GM19452 (cell line): ENCODE data around the gene METTL21A.
A peak's percentile ranks its signal among the peaks of the same experiment; 100 is the strongest.

Experiments
- ATAC-seq: cut with Tn5 transposase; IDR thresholded peaks from one replicate; pipeline ENCODE4 v1.9.1; 2021; ENCODE audit not compliant: unreplicated experiment

Gene METTL21A

GRCh38 chr2:207624185-207625013 lies 795 bp downstream of the METTL21A start:
- peak; percentile 39 for ATAC-seq

GRCh38 chr2:207621501-207622039 lies 3.6 kb downstream of the METTL21A start:
- ATAC-seq = no peak

DNA sequence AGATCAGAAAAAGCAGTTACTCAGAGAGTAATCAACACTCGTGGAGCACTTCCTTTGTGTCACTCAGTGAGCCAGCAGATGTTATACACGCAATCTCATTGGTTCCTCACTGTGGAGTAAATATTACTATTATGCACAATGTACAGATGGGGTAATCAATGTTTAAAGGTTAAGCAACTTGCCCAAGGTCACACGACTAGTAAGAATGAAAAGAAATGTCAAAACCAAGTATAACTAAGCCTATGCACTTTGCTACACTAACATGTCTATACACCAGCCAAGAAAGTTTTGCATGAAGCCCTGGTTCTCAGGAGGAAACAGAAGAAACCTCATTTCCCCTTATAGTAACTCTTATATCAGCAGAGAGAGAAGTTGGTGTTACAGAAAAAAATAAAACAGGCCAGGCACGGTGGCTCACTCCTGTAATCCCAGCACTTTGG lies 5.4 kb downstream of the METTL21A start:
- ATAC-seq = peak; percentile 42

GRCh38 chr2:207617011-207617671 lies 8.1 kb downstream of the METTL21A start:
- no peak for ATAC-seq

DNA sequence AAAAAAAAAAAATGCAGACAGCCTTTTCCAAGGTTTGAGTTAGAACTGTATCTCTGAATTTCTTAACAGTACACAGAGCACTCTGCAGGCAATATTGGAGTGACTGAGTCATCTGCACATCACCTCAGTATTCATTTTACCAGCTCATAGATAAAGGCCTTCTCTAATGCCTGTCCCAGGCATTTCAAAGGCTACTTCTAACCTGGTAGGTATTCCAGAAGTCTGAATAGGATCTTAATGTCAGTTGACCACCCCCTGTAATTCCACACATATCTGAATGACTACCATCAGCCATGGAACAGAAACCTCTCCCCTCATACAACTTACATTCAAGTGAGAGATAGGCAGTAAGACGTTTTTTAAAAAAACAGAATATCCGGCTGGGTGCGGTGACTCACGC lies 9.0 kb downstream of the METTL21A start:
- no peak for ATAC-seq

DNA sequence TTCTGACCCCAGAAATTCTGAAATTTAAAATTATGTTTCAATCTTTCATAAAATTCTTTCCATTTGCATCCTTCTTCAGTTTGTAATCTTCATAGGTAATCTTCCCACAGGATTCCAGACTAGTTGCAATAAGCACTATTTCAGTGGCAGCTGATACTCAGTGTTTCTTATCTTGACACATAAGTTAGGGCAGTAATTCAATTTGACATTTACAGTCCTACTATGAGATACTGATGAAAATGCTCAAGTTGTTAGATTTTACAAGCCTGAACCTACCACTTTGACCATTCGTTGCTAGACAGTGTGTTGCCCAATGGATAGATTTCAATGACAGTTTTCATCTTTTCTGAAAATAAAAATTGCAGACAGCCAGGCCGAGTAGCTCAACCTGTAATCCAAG lies 10.4 kb downstream of the METTL21A start:
- ATAC-seq = no peak

- no peak for ATAC-seq
These were observed 12.5 kb downstream of the METTL21A start for GRCh38 chr2:207612714-207613113.

DNA sequence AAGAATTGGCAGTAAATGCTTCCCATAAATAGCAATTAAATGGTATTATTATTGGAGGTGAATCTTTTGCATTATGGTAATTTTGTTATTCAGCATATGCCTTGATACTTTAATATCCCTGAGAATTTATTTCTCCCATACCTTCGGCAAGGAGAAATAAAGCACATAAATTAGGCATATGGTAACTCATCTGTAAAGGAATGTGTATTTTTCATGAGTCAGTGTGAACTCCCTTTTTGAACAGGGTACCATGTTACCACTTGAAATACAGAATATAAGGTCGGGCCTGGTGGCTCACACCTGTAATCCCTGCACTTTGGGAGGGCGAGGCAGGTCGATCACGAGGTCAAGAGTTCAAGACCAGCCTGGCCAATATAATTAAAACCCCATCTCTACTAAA lies 18.4 kb downstream of the METTL21A start:
- ATAC-seq = no peak

DNA sequence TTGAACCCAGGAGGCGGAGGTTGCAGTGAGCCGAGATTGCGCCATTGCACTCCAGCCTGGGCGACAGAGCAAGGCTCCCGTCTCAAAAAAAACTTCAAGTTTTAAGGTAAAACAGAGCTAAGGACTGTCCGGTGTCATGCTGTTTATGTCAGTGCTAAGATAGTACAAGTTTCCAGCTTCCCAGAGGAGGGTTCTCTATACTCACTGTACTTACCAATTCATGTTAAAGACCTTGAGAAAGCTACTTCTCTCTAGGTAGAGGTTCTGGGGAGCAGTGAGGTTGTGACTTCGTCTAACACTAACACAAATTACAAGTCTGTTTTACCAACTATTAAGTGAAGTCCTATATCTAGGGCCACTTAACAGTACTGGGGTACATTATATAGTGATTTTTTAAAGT lies 18.8 kb downstream of the METTL21A start:
- ATAC-seq = no peak

DNA sequence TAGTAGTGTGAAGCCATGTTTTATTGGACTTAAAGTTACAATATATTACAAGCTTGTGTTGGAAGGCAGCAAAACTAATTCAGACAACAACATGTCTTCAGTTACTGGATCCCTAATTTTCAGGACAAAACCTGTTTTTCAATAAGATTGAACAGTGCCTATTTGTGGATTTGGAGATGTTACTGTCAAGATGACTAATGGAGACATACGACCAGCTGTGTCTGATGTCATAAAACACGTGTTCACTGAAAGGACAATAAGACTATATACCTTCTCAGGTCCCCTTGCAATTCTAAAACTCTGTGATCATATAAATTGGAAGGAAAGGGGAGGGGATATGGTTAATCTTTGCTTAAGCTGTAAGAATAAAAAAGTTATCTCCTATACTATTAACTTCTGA lies 21.7 kb downstream of the METTL21A start:
- no peak for ATAC-seq

GRCh38 chr2:207601774-207602173 lies 23.4 kb downstream of the METTL21A start:
- ATAC-seq = no peak

DNA sequence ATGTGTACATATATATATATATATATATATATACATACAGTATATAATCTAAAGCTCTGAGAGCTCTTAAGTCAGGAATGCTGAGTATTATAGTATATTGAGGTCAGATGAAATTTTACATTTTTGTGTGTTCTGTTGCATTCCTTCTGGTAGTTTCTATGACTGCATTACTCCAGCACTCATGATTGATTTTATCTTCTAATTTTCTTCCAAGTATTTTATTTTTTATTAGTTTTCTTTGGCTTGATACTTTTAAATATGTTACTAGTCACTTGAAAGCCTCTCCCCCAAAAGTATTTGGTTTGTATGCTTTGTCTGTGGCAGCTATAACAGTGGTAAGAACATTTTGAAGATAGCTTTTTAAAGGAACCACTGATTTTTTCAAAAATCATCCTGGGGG lies 25.0 kb downstream of the METTL21A start:
- ATAC-seq = no peak

DNA sequence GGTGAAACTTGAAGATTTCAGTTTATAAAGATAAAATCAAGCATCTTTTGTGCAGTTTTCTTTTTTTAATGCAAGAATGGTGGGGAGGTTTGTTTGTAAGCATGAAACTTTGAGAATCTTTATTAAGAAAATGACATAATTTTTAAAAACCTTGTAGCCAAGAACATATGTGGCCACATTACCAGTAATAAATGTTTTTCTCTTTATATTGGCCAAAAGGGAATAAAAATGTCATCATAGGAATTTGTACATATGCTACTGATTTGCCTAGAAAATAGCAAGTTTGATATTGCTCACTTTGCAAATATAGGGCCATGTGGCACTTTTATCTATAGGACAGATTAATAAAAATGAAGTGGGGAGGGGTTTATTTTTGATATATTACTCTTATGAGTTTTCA lies 25.6 kb downstream of the METTL21A start:
- ATAC-seq = no peak

- ATAC-seq = no peak
These were observed 30.5 kb downstream of the METTL21A start for GRCh38 chr2:207594731-207595130.

GRCh38 chr2:207594264-207594663 lies 30.9 kb downstream of the METTL21A start:
- ATAC-seq = no peak

DNA sequence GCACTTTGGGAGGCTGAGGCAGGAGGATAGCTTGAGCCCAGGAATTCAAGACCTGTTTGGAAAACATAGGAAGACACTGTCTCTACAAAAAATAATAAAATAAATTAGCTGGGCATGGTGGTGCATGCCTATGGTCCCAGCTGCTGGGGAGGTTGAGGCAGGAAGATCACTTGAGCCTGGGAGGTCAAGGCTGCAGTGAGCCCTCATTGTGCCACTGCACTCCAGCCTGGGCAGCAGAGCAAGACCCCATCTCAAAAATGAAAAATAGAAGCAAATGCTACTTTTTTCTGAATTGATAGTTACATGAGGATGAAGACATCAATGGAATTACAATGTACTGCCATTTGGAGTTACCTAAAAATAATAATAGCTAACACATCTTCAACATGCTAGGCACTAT lies 31.9 kb downstream of the METTL21A start:
- no peak for ATAC-seq

DNA sequence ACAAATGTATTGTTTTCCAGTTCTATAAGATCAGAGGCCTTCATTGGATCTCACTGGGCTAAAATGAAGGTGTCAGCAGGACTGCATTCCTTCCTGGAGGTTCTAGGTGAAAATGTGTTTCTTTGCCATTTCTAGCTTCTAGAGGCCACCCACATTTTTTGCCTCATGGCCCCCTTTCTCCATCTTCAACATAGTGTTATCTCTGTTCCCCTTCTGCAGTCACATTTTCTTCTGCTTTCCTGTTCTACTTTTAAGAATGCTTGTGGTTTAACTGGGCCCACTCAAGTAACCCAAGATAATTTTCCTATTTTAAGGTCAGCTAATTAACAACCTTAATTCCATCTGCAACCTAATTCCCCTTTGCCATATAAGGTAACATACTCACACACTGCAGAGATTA lies 36.1 kb downstream of the METTL21A start:
- ATAC-seq = no peak

DNA sequence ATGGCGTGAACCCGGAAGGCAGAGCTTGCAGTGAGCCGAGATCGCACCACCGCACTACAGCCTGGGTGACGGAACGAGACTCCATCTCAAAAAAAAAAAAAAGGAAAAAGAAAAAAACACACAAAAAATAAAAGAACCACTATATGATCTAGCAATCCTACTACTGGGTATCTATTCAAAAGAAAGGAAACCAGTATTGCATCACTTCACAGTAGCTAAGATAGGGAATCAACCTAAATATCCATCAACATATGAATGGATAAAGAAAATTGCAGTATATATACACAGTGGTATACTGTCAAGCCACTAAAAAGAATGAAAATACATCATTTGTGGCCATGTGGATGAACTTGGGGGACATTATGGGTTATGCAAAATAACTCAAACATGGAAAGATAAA lies 37.9 kb downstream of the METTL21A start:
- no peak for ATAC-seq

DNA sequence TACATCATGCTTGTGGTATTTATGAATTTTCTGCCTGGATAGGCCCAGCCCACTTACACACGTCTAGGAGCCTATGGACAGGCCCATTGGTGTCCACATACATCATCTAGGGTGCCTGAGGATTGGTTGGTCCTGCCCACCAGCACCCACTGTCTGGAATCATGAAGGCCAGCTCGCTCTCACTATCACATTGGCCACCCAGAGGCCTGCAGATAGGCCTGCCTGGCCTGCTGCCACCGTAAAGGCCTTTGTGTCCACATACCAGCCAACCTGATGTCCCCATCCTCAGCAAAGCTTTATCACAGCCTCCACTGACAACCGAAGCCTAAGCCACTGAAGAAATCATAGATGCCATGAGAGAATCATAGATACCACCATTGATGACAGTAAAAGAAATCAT lies 40.2 kb downstream of the METTL21A start:
- ATAC-seq = no peak

GRCh38 chr2:207571370-207571769 lies 53.8 kb downstream of the METTL21A start:
- ATAC-seq = no peak

- no peak for ATAC-seq
These were observed 57.5 kb downstream of the METTL21A start for GRCh38 chr2:207567671-207568070.
